ENCODE results near the gene IL36G. TPM values are rescaled to one million over a fixed set of nuclear protein-coding genes. Genes with fewer than 3 reads are reported as not detected.

The IL36G gene
- total RNA-seq, 2 donors from 2014 or later, result not detected

DNA sequence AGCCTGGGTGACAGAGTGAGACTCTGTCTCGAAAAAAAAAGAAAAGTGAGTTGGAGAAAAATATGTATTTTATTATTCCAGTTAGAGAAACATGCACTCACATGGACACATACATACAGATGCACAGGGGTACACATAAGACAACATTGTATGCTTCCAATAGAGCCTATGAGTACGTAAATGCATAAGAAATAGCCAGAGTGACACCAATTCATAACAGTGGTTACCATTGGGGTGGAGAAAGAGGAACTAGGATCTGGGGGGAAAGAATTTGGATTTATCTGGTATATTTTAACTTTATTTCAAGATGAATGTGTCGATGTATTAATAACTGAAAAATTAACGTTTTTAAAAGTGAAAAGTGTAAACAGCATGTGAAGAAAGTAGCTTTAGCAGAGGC, 43.5 kb downstream of the IL36G start:
- no peaks in the 10 kb centered on the region for H3K36me3 ChIP-seq
- no peaks in the 10 kb centered on the region for H3K27me3 ChIP-seq (replicated peaks; ENCODE audit: insufficient read depth)
- intact Hi-C loops (cut with DNase I), result no loop called here
- no peak overlapping the region for H3K27ac ChIP-seq
- 68% methylated on average over 4 of the region's 4 CpGs for WGBS
- DNase-seq (ENCODE audit: low spot score), result no peak
- H3K4me3 ChIP-seq, result no peak overlapping the region
- TF ChIP-seq CTCF (IDR thresholded peaks at IDR 0.05) (no peak), POLR2A (IDR thresholded peaks at IDR 0.05) (no peak), POLR2AphosphoS5 (IDR thresholded peaks at IDR 0.05) (no peak)
- no peaks in the 10 kb centered on the region for H3K4me1 ChIP-seq (replicated peaks)
- no peaks in the 10 kb centered on the region for H3K9me3 ChIP-seq

DNA sequence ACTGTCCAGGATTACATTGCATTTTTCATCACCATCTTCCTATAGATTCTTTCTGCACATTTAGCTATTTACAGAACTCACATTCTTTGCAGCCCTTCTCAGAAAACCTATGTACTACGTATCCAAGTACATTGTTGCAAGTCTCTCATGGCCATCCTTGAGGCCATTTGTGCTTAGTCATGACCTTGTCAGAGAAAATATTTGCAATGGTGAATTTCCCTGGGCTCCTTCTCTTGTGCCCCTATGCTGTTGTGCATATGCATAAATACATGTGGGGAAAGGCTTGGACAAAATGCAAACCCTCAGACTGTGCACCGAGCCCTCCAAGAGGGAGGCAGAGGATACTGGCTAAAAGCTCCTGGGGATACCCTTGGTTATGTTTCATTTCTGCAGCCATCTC, 47.0 kb downstream of the IL36G start:
- intact Hi-C loops (cut with DNase I), result no loop called here
- Histone ChIP-seq H3K27me3 (replicated peaks; ENCODE audit: insufficient read depth) (no peaks in the 10 kb centered on the region), H3K9me3 (no peaks in the 10 kb centered on the region), H3K4me1 (replicated peaks) (no peaks in the 10 kb centered on the region), H3K4me3 (no peak overlapping the region), H3K36me3 (no peaks in the 10 kb centered on the region), H3K27ac (no peak overlapping the region)
- 92% methylated on average over 2 of the region's 2 CpGs for WGBS
- no peak for DNase-seq (ENCODE audit: low spot score)
- TF ChIP-seq POLR2AphosphoS5 (IDR thresholded peaks at IDR 0.05) (no peak), POLR2A (IDR thresholded peaks at IDR 0.05) (no peak), CTCF (IDR thresholded peaks at IDR 0.05) (no peak)

DNA sequence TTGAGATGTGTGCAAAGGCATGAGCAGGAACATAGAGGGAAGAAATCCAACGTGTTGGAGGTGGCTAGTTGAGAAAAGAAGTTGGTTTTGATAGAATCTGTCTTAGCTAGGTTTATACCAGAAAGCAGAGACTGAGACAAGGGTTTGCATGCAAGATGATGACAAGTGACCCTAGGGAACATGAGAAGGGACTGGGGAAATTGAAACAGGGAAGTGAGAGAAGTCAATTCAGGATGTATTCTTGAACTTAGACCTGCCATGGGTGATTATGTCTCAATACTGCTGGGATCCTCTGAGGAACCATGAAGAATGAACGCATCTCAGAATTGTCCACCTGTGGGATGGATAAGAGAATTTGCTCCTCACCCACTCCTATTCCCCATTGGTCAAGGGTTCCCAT, 47.9 kb downstream of the IL36G start:
- Histone ChIP-seq H3K27ac (no peak overlapping the region), H3K4me1 (replicated peaks) (no peaks in the 10 kb centered on the region), H3K36me3 (no peaks in the 10 kb centered on the region), H3K4me3 (no peak overlapping the region), H3K27me3 (replicated peaks; ENCODE audit: insufficient read depth) (no peaks in the 10 kb centered on the region), H3K9me3 (no peaks in the 10 kb centered on the region)
- intact Hi-C loops (cut with DNase I), result no loop called here
- WGBS, result 68% methylated on average over 2 of the region's 2 CpGs
- no peak for TF ChIP-seq POLR2A (IDR thresholded peaks at IDR 0.05)
- TF ChIP-seq CTCF (IDR thresholded peaks at IDR 0.05), result no peak
- no peak for TF ChIP-seq POLR2AphosphoS5 (IDR thresholded peaks at IDR 0.05)
- no peak for DNase-seq (ENCODE audit: low spot score)

GRCh38 chr2:113027691-113028090, 49.9 kb downstream of the IL36G start:
- no peak overlapping the region for H3K27ac ChIP-seq
- no peak overlapping the region for H3K4me3 ChIP-seq
- H3K27me3 ChIP-seq (replicated peaks; ENCODE audit: insufficient read depth), result no peaks in the 10 kb centered on the region
- TF ChIP-seq POLR2A (IDR thresholded peaks at IDR 0.05) (no peak), CTCF (IDR thresholded peaks at IDR 0.05) (no peak), POLR2AphosphoS5 (IDR thresholded peaks at IDR 0.05) (no peak)
- H3K36me3 ChIP-seq, result no peaks in the 10 kb centered on the region
- WGBS, result 70% methylated on average over 2 of the region's 2 CpGs
- no peaks in the 10 kb centered on the region for H3K4me1 ChIP-seq (replicated peaks)
- intact Hi-C loops (cut with DNase I), result no loop called here
- no peaks in the 10 kb centered on the region for H3K9me3 ChIP-seq
- DNase-seq (ENCODE audit: low spot score), result no peak

GRCh38 chr2:113028112-113028511, 50.3 kb downstream of the IL36G start:
- intact Hi-C loops (cut with DNase I), result no loop called here
- WGBS, result 9% methylated on average over 1 of the region's 1 CpG

More at GRCh38 chr2:113028112-113028511, 50.3 kb downstream of the IL36G start:
- no peak overlapping the region for H3K27ac ChIP-seq
- no peaks in the 10 kb centered on the region for H3K27me3 ChIP-seq (replicated peaks; ENCODE audit: insufficient read depth)
- no peak for DNase-seq (ENCODE audit: low spot score)
- H3K9me3 ChIP-seq, result no peaks in the 10 kb centered on the region
- H3K4me3 ChIP-seq, result no peak overlapping the region
- H3K36me3 ChIP-seq, result no peaks in the 10 kb centered on the region
- H3K4me1 ChIP-seq (replicated peaks), result no peaks in the 10 kb centered on the region
- no peak for TF ChIP-seq POLR2AphosphoS5 (IDR thresholded peaks at IDR 0.05)
- no peak for TF ChIP-seq POLR2A (IDR thresholded peaks at IDR 0.05)

All from prostate gland (tissue), 2 donors.